ENCODE results near the gene CTIF.
"Not testable (repeated sequence)": the region's sequence is repeated elsewhere in the genome, so short reads cannot be mapped to it uniquely, and the experiment has no call there.

CTIF gene

DNA sequence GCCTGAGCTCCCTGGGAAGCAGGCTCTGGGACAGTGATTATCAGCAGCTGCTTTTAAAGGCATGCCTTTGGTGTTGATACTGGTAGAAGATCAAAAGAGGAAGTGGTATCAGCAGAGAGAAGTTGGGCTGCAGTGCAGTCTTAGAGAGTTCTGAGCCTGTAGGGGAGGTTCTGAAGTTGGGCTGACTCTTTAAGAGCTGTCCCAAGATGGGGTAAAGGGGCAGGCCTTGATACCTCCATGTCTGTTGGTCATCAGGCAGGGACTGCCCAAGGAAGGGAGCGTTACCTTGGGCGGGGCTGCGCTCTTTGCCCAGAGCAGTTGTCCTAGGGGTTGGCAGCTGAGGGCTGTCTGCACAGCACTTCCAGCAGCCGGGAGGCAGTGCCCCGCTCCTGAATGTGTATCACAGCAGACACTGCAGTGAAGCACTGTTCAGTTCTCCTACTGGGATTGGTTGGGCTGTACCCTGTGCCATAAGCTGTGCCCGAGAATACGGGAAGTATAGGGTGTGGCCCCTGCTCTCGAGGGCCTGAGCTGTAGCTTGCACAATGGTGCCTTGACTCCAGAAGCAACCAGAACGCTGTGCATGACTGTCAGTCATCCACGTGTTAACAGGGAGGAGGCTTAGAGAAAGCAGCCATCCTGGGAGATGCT is 177.0 kb downstream of the CTIF start:
- DNase-seq = no peak

- DNase-seq = not testable (repeated sequence)
Observed at GRCh38 chr18:48717227-48717626, 178.4 kb downstream of the CTIF start.

DNA sequence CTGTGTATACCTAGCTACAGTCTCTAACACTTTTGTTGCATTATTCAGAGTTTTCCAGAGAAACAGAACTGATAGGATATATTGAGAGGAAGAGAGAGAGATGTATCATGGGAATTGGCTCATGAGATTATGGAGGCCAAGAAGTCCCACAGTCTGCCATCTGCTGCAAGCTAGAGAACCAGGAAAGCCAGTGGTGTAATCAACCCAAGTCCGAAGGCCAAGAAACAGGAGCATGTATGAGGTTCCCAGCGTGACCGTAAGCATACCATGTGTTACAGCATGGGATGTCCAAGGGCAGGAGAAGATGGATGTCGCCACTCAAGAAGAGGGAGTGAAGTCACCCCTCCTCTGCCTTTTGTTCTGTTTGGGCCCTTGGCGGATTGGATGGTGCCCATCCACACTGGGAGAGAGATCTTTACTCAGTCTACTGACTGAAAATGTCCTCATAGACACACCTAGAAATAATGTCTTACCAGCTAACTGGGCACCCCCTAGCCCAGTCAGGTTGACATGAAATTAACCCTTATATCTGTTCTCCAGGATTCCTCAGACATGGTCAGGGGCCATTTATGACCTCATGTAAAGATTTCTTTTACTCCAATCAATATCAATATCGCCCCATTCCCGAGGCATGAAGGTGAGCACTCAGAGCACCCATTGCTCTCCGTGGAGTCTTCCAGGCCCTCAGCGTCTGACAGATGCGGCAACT is 179.6 kb downstream of the CTIF start:
- no peak for DNase-seq

DNA sequence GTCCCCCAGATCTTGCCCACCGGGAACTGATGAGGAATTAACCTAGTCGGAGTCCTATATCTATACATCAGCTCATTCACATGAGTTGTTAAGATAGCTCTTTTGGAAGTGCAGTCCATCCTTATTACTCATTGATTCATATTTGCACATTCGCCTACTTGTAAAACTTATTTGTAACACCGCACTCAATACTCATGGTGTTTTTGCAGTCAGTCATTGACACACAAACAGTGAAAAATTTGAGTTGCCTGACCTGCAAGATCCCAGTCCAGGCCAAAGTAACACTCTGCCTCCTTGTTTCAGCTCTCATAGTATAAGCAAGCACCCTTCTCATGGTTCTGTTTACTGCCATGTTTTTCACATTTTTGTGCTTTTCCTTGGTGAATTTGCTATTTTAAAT is 180.6 kb downstream of the CTIF start:
- no peak for DNase-seq

DNA sequence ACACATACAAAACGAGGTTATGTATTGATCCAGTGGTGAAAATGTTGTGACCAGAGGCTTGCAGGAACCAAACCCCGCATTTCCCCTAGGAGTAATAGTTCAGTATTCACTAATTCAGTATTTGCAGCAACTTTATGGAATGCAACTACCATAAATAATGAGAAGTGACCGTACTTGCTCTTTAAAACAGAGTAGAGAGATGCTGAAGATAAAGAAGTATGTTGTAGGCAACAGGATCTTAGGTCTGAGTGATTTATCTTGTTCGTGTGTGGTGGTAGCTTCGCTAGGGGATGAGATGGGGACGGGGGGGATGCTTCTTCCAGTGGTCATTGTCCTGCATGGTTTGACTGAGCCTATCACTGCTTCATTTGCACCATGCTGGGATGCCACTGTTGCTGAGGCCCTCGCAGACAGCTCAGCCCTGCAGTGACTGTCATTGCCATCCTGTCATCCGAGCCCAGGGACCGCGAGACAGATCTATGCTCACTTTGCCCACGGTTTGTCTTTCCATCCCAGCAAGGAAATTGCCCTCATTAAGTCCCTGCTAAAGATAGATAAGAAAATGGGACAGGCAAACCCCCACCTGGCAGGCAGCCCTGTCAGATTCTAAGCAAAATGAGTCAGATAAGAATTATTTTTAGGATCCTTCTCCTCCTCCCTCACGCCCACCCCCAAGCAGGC is 181.3 kb downstream of the CTIF start:
- DNase-seq = no peak

DNA sequence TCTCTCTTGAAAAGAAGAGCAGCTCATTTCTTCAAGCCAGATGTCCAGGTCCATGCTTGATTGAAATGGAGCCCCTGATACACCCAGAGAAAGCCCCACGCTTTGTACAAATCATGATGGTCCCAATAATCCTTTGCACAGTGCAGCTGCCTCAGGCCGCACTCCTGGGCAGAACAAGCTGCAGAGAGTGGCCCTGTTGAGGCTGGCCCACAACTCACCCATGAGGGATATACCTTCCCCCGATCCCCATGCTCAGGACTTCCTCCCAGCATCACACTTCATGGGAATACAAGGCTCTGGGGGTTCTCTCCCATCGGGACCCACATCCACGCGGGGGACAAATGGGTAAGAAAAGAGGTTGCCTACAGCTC is 181.8 kb downstream of the CTIF start:
- DNase-seq = no peak

DNA sequence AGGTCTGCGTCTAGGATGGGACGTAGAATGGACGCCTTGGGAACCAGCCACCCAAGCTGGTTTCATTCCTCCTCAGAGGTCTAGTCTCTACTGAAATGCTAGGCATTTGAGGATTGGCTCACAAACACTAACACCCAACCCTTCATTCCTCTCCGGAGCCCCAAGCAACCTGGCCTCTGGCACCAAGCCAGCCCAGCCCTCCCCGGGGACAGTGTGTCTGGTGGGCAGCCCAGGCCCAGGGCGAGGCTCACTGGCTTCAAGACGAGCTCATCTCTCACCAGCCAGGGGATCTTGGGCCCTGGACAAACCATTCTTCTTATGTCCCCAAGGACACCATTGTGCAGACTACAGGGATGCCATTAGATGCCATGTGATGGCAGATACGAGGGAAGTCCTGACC is 182.5 kb downstream of the CTIF start:
- no peak for DNase-seq

DNA sequence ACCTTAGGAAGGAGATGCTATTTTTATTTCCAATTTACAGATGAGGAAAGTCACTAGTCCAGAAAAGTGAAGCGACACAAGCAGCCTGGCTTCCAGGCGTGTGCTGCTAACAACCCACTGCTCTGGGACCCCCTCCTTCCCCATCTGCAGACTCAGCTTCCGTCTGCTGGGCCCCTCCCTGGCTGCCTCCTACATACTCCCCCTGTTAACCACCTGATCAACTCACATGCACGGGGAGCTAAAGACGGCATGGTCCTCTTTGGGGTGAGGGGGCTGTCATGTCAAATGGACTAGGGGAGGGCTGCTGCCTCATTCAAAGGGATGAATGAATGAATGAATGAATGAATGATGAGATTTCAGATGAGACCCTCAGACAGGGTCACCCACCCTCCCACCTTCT is 184.2 kb downstream of the CTIF start:
- DNase-seq = no peak

DNA sequence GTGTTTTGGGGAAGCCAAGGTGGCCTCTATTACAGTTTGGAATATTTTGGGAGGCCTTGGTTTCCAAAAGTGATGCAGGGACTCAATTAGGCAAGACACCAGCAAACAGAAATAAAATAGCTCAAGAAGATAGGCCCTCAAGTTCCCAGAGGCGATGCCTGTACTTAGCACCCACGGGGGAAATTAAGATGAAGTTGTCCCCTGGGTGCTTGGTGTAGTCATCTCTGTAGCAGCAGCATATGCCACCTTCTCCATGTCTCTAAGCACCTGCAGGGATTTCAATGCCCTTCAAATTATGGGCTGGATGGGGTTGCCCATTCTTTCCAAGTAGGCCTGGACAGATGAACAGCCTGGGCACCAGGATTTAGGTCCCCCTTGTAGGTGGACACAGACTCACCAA is 185.0 kb downstream of the CTIF start:
- DNase-seq = no peak

DNA sequence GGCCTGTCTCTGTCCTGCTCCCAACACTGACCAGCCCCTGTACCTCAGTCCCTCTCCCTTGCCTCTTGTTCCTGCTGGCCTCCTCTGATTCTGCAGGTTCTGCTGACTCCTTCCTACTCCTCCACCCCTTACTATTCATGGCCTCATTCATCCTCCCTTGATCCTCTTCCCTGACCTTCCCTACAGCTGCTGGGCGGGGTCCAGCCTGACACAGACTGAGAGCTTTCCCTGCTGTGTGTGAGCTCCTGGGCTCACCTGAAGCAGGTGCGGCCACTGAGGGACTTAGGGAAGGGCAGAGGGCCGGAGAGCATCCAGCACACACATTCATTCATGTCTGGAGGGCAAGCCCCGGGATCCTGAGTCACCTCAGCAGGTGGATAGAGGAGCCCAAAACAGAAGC is 185.6 kb downstream of the CTIF start:
- DNase-seq = no peak

- DNase-seq = no peak
Observed at GRCh38 chr18:48724939-48725338, 186.1 kb downstream of the CTIF start.

GRCh38 chr18:48725562-48725961 is 186.7 kb downstream of the CTIF start:
- no peak for DNase-seq

DNA sequence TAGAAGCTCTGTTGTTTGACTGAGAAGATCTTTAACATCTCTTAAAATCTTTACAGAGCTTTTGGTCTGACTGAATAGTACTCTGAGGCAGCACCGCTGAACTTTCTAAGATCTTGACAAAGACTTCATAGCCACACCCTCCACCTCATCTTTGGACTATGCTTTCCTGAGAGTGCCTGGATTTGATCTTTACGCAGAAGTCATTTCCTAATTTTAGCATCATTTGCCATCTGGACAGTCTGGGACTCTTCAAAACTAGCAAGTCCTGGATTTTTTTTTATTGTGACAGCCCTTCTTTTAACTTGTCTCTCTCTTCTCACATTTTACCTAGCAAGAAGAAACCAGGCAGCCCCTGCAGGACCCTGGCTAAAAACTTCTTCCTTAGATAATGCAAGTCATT is 188.8 kb downstream of the CTIF start:
- no peak for DNase-seq

GRCh38 chr18:48728204-48728833 is 189.5 kb downstream of the CTIF start:
- DNase-seq = no peak

- DNase-seq = no peak
Observed at GRCh38 chr18:48729404-48729803, 190.6 kb downstream of the CTIF start.

GRCh38 chr18:48730010-48730409 is 191.2 kb downstream of the CTIF start:
- no peak for DNase-seq

DNA sequence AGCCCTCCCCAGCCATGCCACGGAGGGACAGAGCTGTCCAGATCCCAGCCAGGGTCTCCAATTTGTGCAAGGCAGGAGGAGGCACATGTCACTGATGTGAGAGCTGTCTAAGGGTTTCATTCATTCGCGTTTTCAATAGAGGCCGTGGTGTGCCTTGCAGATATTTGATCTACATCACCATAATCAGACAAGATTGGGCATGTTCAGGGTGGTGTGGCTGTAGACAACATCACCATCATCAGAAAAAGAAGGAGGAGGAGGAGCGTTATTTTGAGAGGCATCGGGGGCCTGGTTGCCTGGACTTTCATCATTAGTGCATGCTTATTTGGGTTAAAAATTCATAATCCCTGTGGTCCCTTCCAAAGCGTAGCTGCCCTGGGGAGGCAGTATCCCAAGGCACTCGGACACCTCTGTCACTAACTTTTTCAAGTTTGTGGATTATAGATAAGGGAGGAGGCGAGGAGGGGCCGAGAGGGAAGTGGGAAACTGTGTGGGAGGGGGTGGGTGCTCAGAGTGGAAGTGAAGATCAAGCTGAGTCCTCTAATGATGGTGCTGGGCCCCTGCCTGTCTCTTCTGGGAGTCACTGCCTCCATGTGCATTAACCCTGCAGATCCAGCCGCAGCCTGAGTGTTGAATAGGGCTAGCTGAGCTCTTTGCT is 194.1 kb downstream of the CTIF start:
- DNase-seq = no peak

GRCh38 chr18:48733643-48734253 is 194.9 kb downstream of the CTIF start:
- DNase-seq = no peak

DNA sequence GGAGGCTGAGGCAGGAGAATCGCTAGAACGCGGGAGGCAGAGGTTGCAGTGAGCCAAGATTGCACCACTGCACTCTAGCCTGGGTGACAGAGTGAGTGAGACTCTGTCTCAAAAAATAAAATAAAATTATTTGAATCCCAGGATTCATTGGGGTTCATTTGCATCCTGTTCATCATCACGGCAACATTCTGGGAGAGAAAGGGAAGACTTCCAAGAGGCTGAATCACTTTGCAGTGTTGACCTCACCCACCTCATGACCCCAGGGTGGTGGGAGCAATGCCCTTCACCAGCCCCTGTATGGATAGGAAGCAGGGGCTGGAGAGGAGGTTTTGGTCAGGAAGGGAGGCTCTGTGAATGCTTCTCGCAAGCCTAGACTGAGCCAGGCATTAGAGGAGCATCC is 195.6 kb downstream of the CTIF start:
- no peak for DNase-seq

DNA sequence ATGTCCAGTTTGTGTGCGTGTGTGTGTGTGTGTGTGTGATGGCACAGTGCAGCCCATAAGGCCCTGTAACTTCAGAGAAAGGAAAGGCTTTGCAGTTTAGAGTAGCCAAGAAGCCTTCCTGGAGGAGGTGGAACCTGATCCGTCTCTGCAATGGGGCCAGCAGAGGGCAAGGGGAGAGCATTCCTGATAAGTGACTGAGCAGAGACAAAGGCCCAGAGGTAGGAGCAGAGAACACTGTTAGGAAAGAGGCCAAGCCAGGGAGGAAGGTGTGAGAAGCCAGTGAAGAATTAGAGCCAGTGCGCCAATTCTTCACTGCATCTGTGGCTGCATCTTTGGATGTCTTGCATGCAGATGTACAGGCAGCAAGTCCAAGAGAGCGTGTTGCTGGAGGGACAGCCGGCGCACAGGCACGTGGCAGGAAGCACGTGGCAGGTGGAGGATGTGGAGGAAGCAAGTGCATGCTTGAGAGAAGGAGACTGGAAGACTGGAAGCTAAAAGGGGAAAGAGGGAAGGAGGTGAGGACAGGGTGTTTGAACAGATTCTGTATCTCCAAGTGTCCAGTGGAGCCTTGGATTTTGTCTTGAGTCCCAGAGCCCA is 196.3 kb downstream of the CTIF start:
- no peak for DNase-seq

- DNase-seq = no peak
Observed at GRCh38 chr18:48735681-48736255, 196.9 kb downstream of the CTIF start.

Measured in NCI-H1048 (cell line).